Chondrocyte (in vitro differentiated cells): ENCODE results near the gene PAGE1. TPM values are rescaled to one million over a fixed set of nuclear protein-coding genes. Genes with fewer than 3 reads are reported as not detected.
"Not testable (repeated sequence)": the region's sequence is repeated elsewhere in the genome, so short reads cannot be mapped to it uniquely, and the experiment has no call there.

Source experiments
- DNase-seq: peaks from one replicate; pipeline ENCODE4 v3.0.0; 2021; ENCODE audit warnings: mixed read lengths, low spot score
- H3K27ac Mint-ChIP-seq: one replicate; pipeline ENCODE4 v1.8.0; 2021; ENCODE audit warnings: mild to moderate bottlenecking, moderate library complexity, mixed read lengths; ENCODE audit not compliant: unreplicated experiment
- H3K27me3 Mint-ChIP-seq: 2 replicates; pipeline ENCODE4 v1.8.0; 2021; ENCODE audit warnings: low read depth, mixed read lengths
- H3K36me3 Mint-ChIP-seq: 2 replicates; pipeline ENCODE4 v1.8.0; 2021; ENCODE audit warnings: low read depth, mixed read lengths
- H3K4me1 Mint-ChIP-seq: 2 replicates; pipeline ENCODE4 v1.8.0; 2021; ENCODE audit warnings: low read depth, mild to moderate bottlenecking, mixed read lengths
- H3K4me3 Mint-ChIP-seq: one replicate; pipeline ENCODE4 v1.8.0; 2021; ENCODE audit warnings: mild to moderate bottlenecking, moderate library complexity, mixed read lengths; ENCODE audit not compliant: unreplicated experiment
- H3K9me3 Mint-ChIP-seq: 2 replicates; pipeline ENCODE4 v1.8.0; 2021; ENCODE audit warnings: low read depth, mixed read lengths
- CTCF ChIP-seq: fragments of 200-600 bp; sonication (generic); IDR thresholded peaks from 2 replicates; pipeline ENCODE4 v1.5.0; 2021; ENCODE audit warnings: antibody characterized with exemption, mild to moderate bottlenecking, moderate library complexity
- total RNA-seq: library from RNA; stranded (reverse); gene quantifications from 3 replicates; pipeline ENCODE4 v1.2.1, GENCODE V29; 2021

The PAGE1 gene
- total RNA-seq, 1 donor from 2014 or later: not detected

GRCh38 chrX:49725401-49725800 is 29.6 kb upstream of the PAGE1 start:
- H3K9me3 Mint-ChIP-seq: peaks cover 6% of the 10 kb centered on the region
- H3K4me1 Mint-ChIP-seq: no peaks in the 10 kb centered on the region

GRCh38 chrX:49720106-49720505 is 24.3 kb upstream of the PAGE1 start:
- DNase-seq, H3K27me3 Mint-ChIP-seq, H3K4me3 Mint-ChIP-seq, H3K4me1 Mint-ChIP-seq, H3K36me3 Mint-ChIP-seq, H3K27ac Mint-ChIP-seq: not testable (repeated sequence)
- H3K9me3 Mint-ChIP-seq: peaks cover 14% of the 10 kb centered on the region

More at GRCh38 chrX:49725401-49725800, 29.6 kb upstream of the PAGE1 start:
- Mint-ChIP-seq H3K27ac (no peak overlapping the region), H3K27me3 (no peaks in the 10 kb centered on the region), H3K36me3 (no peaks in the 10 kb centered on the region), H3K4me3 (no peak overlapping the region)
- DNase-seq: no peak
- TF ChIP-seq CTCF: no peak

- no peak overlapping the region for H3K27ac Mint-ChIP-seq
- no peak for TF ChIP-seq CTCF
- H3K4me1 Mint-ChIP-seq: no peaks in the 10 kb centered on the region
- H3K27me3 Mint-ChIP-seq: peaks cover 3% of the 10 kb centered on the region
- H3K9me3 Mint-ChIP-seq: peaks cover 1% of the 10 kb centered on the region
- H3K4me3 Mint-ChIP-seq: no peak overlapping the region
- H3K36me3 Mint-ChIP-seq: no peaks in the 10 kb centered on the region
- no peak for DNase-seq
Measured at GRCh38 chrX:49712577-49712976, 16.8 kb upstream of the PAGE1 start.

- TF ChIP-seq CTCF: no peak
- DNase-seq: no peak
- no peak overlapping the region for H3K27ac Mint-ChIP-seq
- no peaks in the 10 kb centered on the region for H3K36me3 Mint-ChIP-seq
- H3K4me3 Mint-ChIP-seq: no peak overlapping the region
- H3K9me3 Mint-ChIP-seq: peaks cover 6% of the 10 kb centered on the region
- peaks cover 3% of the 10 kb centered on the region for H3K27me3 Mint-ChIP-seq
- no peaks in the 10 kb centered on the region for H3K4me1 Mint-ChIP-seq
Measured at GRCh38 chrX:49710744-49711319, 15.0 kb upstream of the PAGE1 start.

- no peaks in the 10 kb centered on the region for H3K27me3 Mint-ChIP-seq
- no peak overlapping the region for H3K27ac Mint-ChIP-seq
- no peak for DNase-seq
- H3K4me1 Mint-ChIP-seq: no peaks in the 10 kb centered on the region
- H3K4me3 Mint-ChIP-seq: no peak overlapping the region
- H3K9me3 Mint-ChIP-seq: peaks cover 8% of the 10 kb centered on the region
- TF ChIP-seq CTCF: no peak
- H3K36me3 Mint-ChIP-seq: no peaks in the 10 kb centered on the region
Measured at GRCh38 chrX:49704691-49705404, 9.1 kb upstream of the PAGE1 start.

GRCh38 chrX:49701933-49702332 is 6.1 kb upstream of the PAGE1 start:
- no peak for TF ChIP-seq CTCF
- Mint-ChIP-seq H3K27ac (no peak overlapping the region), H3K9me3 (peaks cover 8% of the 10 kb centered on the region), H3K27me3 (no peaks in the 10 kb centered on the region), H3K4me3 (no peak overlapping the region), H3K36me3 (no peaks in the 10 kb centered on the region), H3K4me1 (no peaks in the 10 kb centered on the region)
- no peak for DNase-seq
